Calu3 (cell line): ENCODE measurements around the gene DUSP28. TPM values are rescaled to one million over a fixed set of nuclear protein-coding genes. Genes with fewer than 3 reads are reported as not detected.

Source experiments
- BruUV-seq: library from RNA; stranded (reverse); fragments of 400-500 nt; replicated peaks from 2 replicates; lab custom pipeline; 2021; lab: Mats Ljungman, UMichigan
- CTCF ChIA-PET: fragments of 300-600 bp; sonication (Branson Sonifier 250); formaldehyde crosslinking; loops from one replicate; lab custom pipeline; 2022; ENCODE audit warnings: antibody characterized with exemption; lab: Charles Lee
- DNase-seq: peaks from one replicate; pipeline ENCODE4 v3.0.0; 2022
- H3K27ac Mint-ChIP-seq: one replicate; pipeline ENCODE4 v1.8.0; 2022; ENCODE audit warnings: mixed read lengths; ENCODE audit not compliant: unreplicated experiment
- H3K27me3 Mint-ChIP-seq: one replicate; pipeline ENCODE4 v1.8.0; 2022; ENCODE audit warnings: mixed read lengths; ENCODE audit not compliant: unreplicated experiment
- H3K36me3 Mint-ChIP-seq: one replicate; pipeline ENCODE4 v1.8.0; 2022; ENCODE audit warnings: mild to moderate bottlenecking, moderate library complexity, mixed read lengths; ENCODE audit not compliant: insufficient read depth, unreplicated experiment
- H3K4me1 Mint-ChIP-seq: one replicate; pipeline ENCODE4 v1.8.0; 2022; ENCODE audit warnings: mild to moderate bottlenecking, low read depth, mixed read lengths; ENCODE audit not compliant: unreplicated experiment
- H3K4me3 Mint-ChIP-seq: one replicate; pipeline ENCODE4 v1.8.0; 2022; ENCODE audit warnings: mild to moderate bottlenecking, low read depth, moderate library complexity, mixed read lengths; ENCODE audit not compliant: unreplicated experiment
- H3K9me3 Mint-ChIP-seq: one replicate; pipeline ENCODE4 v1.8.0; 2022; ENCODE audit warnings: low read depth, mixed read lengths; ENCODE audit not compliant: unreplicated experiment
- intact Hi-C: fragments of 100-400 bp; cut with micrococcal nuclease; formaldehyde crosslinking; loops from one replicate; pipeline ENCODE4 v1.10.0; 2022; ENCODE audit not compliant: unreplicated experiment
- total RNA-seq: library from RNA; stranded (reverse); gene quantifications from 2 replicates; pipeline ENCODE4 v1.2.3, GENCODE V29; 2022
- TF ChIP-seq, protein P1 (sequence below): fragments of 200-600 bp; IDR thresholded peaks from one replicate; pipeline ENCODE4 v1.8.0; 2022; ENCODE audit warnings: antibody characterized with exemption; ENCODE audit not compliant: unreplicated experiment

DUSP28 gene
- total RNA-seq, 1 experiment from 2014 or later = 8.5 TPM

DNA sequence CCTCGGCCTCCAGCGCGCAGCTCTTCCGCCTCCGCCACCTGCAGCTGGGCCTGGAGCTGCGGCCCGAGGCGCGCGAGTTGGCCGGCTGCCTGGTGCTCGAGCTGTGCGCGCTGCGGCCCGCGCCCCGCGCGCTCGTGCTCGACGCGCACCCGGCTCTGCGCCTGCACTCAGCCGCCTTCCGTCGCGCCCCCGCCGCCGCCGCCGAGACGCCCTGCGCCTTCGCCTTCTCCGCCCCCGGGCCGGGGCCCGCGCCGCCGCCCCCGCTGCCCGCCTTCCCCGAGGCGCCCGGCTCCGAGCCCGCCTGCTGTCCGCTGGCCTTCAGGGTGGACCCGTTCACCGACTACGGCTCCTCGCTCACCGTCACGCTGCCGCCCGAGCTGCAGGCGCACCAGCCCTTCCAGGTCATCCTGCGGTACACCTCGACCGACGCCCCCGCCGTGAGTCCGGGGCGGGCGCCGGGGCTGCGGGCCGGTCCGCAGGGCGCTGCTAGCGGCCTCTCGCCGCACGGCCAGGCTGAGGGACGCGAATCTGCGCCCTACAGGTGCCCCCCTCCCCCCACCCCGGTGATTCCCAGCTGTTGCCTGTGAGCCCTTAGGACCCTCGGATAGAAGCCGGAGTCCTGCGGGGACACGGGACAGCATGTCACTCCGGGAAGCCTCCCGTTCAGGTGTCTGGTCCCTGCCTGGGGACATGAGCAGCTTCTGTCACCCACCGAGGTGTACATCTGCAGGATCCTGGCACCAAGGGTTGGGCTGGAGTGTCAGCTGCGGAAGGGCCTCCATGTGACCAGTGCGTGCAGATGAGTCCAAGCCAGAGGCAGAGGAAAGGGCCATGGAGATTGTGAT lies 8.7 kb downstream of the DUSP28 start:
- no peaks in the 10 kb centered on the region for H3K27me3 Mint-ChIP-seq
- peak overlapping the region; percentile 85 for H3K4me3 Mint-ChIP-seq
- peaks cover 32% of the 10 kb centered on the region for H3K4me1 Mint-ChIP-seq
- TF ChIP-seq, protein P1, sequence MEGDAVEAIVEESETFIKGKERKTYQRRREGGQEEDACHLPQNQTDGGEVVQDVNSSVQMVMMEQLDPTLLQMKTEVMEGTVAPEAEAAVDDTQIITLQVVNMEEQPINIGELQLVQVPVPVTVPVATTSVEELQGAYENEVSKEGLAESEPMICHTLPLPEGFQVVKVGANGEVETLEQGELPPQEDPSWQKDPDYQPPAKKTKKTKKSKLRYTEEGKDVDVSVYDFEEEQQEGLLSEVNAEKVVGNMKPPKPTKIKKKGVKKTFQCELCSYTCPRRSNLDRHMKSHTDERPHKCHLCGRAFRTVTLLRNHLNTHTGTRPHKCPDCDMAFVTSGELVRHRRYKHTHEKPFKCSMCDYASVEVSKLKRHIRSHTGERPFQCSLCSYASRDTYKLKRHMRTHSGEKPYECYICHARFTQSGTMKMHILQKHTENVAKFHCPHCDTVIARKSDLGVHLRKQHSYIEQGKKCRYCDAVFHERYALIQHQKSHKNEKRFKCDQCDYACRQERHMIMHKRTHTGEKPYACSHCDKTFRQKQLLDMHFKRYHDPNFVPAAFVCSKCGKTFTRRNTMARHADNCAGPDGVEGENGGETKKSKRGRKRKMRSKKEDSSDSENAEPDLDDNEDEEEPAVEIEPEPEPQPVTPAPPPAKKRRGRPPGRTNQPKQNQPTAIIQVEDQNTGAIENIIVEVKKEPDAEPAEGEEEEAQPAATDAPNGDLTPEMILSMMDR = no peak
- DNase-seq = peak; percentile 66
- peaks cover 82% of the 10 kb centered on the region for H3K36me3 Mint-ChIP-seq
- intact Hi-C loops = no loop called here
- no TSS peak for BruUV-seq
- H3K27ac Mint-ChIP-seq = peak overlapping the region; percentile 88
- CTCF ChIA-PET = interaction anchor here (1.2 to 1.4 kb wide), 3 partner anchors 11 to 36 kb away, joined by 3 to 4 read pairs (median 3); partner anchors contain the start of gene CAPN10
- no peaks in the 10 kb centered on the region for H3K9me3 Mint-ChIP-seq

DNA sequence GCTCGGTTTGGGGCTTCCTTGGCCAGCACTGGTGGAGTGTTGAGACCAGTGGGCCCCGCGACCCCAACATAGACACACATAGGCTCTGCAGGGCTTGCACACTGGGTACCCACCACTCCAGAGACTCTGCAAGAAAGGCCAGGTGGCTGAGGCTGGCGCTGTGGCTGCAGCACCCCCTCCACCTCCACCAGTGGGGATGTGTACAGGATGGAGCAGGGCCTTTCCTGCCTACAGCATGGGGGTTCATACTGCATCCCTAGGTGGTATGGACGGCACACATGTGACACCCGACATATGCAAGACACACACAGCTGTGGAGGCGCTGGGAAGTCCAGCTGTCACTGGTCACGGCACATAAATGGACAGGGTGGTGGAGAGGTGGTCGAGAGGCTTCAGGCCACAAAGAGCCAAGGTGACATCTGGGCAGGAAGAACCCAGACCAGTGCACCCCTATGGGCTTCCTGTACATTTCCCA lies 9.4 kb downstream of the DUSP28 start:
- peaks cover 83% of the 10 kb centered on the region for H3K36me3 Mint-ChIP-seq
- intact Hi-C loops = no loop called here
- no peaks in the 10 kb centered on the region for H3K9me3 Mint-ChIP-seq
- no peaks in the 10 kb centered on the region for H3K27me3 Mint-ChIP-seq
- H3K4me3 Mint-ChIP-seq = peak overlapping the region; percentile 85
- CTCF ChIA-PET = interaction anchor here (1.2 to 1.4 kb wide), 3 partner anchors 10 to 35 kb away, joined by 3 to 4 read pairs (median 3); partner anchors contain the start of gene CAPN10
- H3K27ac Mint-ChIP-seq = peak overlapping the region; percentile 88
- peaks cover 25% of the 10 kb centered on the region for H3K4me1 Mint-ChIP-seq
- TF ChIP-seq, protein P1 = no peak
- DNase-seq = no peak
- TSS peak; percentile 20 for BruUV-seq

DNA sequence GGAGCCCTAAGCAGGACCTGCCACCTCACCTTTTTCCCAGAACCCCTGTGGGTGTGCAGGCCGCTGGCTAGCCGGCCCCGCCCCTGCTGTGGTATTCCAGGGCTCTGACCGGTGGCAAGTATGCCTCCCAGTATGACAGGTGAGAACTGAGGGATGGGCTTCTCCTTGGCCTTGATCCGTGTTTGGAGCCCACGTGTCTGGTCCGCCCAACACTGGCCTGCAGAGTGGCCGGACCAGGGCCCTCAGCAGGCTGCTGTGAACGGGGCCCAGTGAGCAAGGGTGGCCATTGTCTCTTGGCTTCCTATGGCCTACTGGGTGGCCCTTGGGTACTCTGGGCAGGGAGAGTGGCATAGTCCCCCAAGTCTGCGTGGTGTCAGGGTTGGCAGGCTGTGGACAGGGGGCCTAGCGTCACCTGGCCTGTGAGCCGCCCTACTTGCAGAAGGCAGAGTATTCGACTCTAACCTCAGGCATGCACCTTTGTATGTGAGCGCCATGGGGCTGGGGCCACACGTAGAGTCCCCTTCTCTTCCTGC lies 9.9 kb downstream of the DUSP28 start:
- TF ChIP-seq, protein P1 = no peak
- Mint-ChIP-seq H3K4me3 (peak overlapping the region; percentile 85), H3K27me3 (no peaks in the 10 kb centered on the region), H3K9me3 (no peaks in the 10 kb centered on the region), H3K4me1 (peaks cover 20% of the 10 kb centered on the region), H3K36me3 (peaks cover 81% of the 10 kb centered on the region), H3K27ac (peak overlapping the region; percentile 88)
- BruUV-seq = no TSS peak
- CTCF ChIA-PET = interaction anchor here (1.3 to 1.4 kb wide), 2 partner anchors 10 to 17 kb away, joined by 3 to 4 read pairs; partner anchors contain the start of gene CAPN10
- intact Hi-C loops = no loop called here
- peak; percentile 42 for DNase-seq

DNA sequence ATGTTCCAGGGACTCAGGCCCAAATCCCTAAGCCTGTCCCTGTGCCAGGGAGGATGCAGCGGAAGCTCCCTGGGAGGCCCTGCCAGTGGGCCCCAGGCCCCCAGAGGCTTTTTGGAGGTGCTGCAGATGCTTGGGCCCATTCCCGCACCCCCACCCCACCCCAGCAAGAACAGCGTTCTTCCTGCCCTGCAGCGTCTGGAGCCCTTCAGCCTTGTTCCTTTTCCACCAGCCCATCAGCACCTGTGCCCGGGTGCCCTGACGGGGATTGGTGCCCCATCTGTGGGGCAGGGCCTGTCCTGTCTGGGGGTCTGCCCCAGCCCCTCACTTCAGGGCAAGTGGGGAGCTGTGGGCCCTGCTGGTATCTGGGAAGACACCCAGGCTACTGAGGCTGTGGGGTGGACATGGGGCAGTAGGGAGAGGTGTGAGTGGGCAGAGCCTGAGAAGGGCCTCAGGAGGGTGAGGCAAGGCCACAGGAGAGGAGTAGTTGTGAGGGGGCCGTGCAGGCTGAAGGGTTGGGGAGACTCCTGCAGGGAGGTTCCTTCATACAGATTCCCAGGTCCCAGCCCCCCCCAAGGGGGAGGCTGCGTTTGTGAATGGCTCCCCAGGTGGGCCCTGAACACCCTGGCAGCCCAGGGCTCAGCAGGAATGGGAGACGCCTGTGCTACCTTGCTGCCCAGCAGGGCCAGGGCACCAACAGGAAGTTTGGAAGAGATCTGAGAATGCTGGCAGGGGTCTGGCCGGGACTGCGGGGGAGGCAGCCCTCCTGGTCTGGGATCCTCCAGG lies 10.6 kb downstream of the DUSP28 start:
- H3K36me3 Mint-ChIP-seq = peaks cover 81% of the 10 kb centered on the region
- H3K9me3 Mint-ChIP-seq = no peaks in the 10 kb centered on the region
- CTCF ChIA-PET = no interaction called here
- peaks cover 13% of the 10 kb centered on the region for H3K4me1 Mint-ChIP-seq
- no peak overlapping the region for H3K4me3 Mint-ChIP-seq
- DNase-seq = no peak
- TF ChIP-seq, protein P1 = no peak
- intact Hi-C loops = no loop called here
- no peaks in the 10 kb centered on the region for H3K27me3 Mint-ChIP-seq
- no peak overlapping the region for H3K27ac Mint-ChIP-seq
- no TSS peak for BruUV-seq
